Astrocyte (in vitro differentiated cells and primary cell): Measurements from ENCODE around the gene SCYL3.

Experiments
- EZH2 ChIP-seq: IDR thresholded peaks from 2 replicates; pipeline ENCODE4 v1.6.1; 2012; ENCODE audit warnings: mild to moderate bottlenecking, low read length, inconsistent platforms; ENCODE audit not compliant: insufficient read depth
- TF ChIP-seq, protein P1 (sequence below): IDR thresholded peaks from 2 replicates; pipeline ENCODE4 v1.5.1; 2011; ENCODE audit warnings: low read depth, mild to moderate bottlenecking, inconsistent platforms, low read length, moderate library complexity; ENCODE audit not compliant: insufficient read depth

DNA sequence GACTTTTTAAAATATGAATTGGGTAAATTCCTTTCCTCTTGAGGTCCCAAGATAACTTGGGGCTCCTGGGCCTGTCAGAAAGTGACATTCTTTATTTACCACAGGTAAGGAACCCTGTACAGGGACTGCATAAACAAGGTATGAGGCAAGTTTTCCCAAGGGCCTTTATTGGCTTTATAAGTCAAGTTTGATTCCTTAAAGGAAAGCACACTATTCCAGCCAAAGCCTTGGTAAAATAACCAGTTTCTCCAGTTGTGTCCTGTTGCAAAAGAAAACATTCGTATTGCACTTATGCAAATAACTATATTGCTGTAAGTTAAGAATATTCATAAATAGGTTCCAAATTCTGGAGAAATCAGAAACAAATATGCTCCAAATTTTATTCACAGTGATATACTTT lies 77.1 kb downstream of the SCYL3 start:
- TF ChIP-seq, protein P1, sequence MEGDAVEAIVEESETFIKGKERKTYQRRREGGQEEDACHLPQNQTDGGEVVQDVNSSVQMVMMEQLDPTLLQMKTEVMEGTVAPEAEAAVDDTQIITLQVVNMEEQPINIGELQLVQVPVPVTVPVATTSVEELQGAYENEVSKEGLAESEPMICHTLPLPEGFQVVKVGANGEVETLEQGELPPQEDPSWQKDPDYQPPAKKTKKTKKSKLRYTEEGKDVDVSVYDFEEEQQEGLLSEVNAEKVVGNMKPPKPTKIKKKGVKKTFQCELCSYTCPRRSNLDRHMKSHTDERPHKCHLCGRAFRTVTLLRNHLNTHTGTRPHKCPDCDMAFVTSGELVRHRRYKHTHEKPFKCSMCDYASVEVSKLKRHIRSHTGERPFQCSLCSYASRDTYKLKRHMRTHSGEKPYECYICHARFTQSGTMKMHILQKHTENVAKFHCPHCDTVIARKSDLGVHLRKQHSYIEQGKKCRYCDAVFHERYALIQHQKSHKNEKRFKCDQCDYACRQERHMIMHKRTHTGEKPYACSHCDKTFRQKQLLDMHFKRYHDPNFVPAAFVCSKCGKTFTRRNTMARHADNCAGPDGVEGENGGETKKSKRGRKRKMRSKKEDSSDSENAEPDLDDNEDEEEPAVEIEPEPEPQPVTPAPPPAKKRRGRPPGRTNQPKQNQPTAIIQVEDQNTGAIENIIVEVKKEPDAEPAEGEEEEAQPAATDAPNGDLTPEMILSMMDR, result no peak
- no peak for TF ChIP-seq EZH2
